SK-N-MC (cell line): ENCODE data around the gene GPBP1.
"Not testable (repeated sequence)": the region's sequence is repeated elsewhere in the genome, so short reads cannot be mapped to it uniquely, and the experiment has no call there.

Source experiments
- DNase-seq: peaks from one replicate; pipeline ENCODE4 v3.0.0-alpha.2; 2011; ENCODE audit warnings: low read depth, low spot score
- H3K27ac ChIP-seq: fragments of 200-600 bp; sonication (generic); 2 replicates; pipeline ENCODE4 v1.5.1; 2016; ENCODE audit warnings: mixed run types
- H3K36me3 ChIP-seq: fragments of 200-600 bp; sonication (generic); 2 replicates; pipeline ENCODE4 v1.6.1; 2017; ENCODE audit warnings: antibody characterized with exemption, low read length, mixed read lengths; ENCODE audit not compliant: insufficient read depth
- H3K4me3 ChIP-seq: fragments of 200-600 bp; sonication (generic); 2 replicates; pipeline ENCODE4 v1.5.1; 2016
- H3K9ac ChIP-seq: fragments of 200-600 bp; sonication (generic); 2 replicates; pipeline ENCODE4 v1.8.0; 2017; ENCODE audit warnings: mixed run types, mixed read lengths; ENCODE audit not compliant: insufficient read length
- H3K9me3 ChIP-seq: fragments of 200-600 bp; sonication (generic); 2 replicates; pipeline ENCODE4 v1.6.1; 2017; ENCODE audit warnings: low read depth, mild to moderate bottlenecking, antibody characterized with exemption, low read length, moderate library complexity, mixed read lengths
- EZH2 ChIP-seq: fragments of 200-600 bp; sonication (generic); IDR thresholded peaks from one replicate; pipeline ENCODE4 v1.6.1; 2017; ENCODE audit warnings: antibody characterized with exemption
- FOXP2 ChIP-seq: optimal IDR thresholded peaks from 2 replicates; pipeline ENCODE3; 2011; ENCODE audit warnings: mild to moderate bottlenecking, moderate library complexity; ENCODE audit not compliant: insufficient read depth; ENCODE audit errors: extremely low read length, control extremely low read depth
- POLR2AphosphoS5 ChIP-seq: IDR thresholded peaks from 2 replicates; pipeline ENCODE4 v1.6.1; 2012; ENCODE audit warnings: mild to moderate bottlenecking, low read depth, low read length, borderline replicate concordance

Gene GPBP1

DNA sequence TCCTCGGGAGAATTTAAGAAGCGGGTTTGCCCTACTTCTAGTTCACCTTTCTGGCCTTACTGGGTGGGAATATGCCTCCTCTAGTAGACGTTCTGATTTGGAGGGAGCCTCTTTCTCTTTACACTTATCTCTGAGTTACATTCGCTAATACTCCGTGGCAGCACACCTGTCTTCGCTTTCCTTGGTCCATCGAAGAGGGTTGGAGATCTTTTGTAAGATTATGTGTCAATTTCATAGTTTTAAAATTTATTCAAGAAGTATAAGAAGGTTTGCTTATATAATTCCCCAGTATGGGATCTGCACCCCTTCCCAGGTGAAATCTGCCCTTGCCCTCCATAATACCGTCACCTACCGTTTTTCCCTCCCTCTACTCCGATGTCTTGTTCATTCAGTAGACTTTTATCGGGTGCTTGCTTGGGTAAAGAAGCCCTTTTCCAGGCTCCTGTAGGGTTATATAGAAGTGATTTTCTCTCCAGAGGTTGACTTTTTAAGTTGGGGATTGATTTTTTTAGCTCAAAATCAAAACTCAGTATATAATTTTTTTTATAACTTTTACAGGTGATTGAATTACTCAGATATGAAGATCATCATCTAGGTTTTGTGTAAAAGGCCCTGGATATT, 1.1 kb downstream of the GPBP1 start:
- H3K36me3 ChIP-seq: peaks cover 41% of the 10 kb centered on the region
- H3K9me3 ChIP-seq: no peaks in the 10 kb centered on the region
- peak overlapping the region; percentile 98 for H3K4me3 ChIP-seq
- TF ChIP-seq POLR2AphosphoS5 (no peak), FOXP2 (no peak), EZH2 (no peak)
- DNase-seq: no peak
- peak overlapping the region; percentile 100 for H3K9ac ChIP-seq
- H3K27ac ChIP-seq: no peak overlapping the region

- peaks cover 46% of the 10 kb centered on the region for H3K36me3 ChIP-seq
- H3K27ac ChIP-seq: no peak overlapping the region
- peak overlapping the region; percentile 98 for H3K4me3 ChIP-seq
- H3K9ac ChIP-seq: peak overlapping the region; percentile 100
- no peaks in the 10 kb centered on the region for H3K9me3 ChIP-seq
- TF ChIP-seq EZH2 (no peak), POLR2AphosphoS5 (no peak), FOXP2 (no peak)
- no peak for DNase-seq
Observed at GRCh38 chr5:57175551-57176309, 1.9 kb downstream of the GPBP1 start.

DNA sequence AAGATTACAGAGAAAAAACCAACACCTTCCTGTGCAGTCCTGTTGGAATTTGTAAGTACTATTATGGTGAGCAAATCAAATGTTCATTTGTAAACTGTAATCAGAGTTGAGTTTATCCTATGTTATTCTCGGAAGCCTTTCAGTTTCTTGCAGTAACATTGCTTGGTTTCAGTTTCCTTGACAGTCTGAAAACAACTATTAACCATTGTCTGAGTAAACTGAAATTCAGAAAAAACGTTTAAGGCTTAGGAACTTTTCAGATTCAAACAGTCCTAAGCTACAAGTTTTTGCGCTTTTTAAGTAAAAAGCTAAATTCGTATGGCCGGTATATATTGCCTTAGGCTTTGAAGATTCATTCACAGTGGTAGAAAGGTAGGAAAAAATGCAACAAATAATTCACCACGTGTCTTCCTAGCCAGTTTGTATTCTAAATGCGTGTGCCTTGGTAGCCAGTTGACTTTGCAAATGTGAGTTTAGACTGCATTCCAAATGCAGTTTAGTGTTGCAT, 2.5 kb downstream of the GPBP1 start:
- TF ChIP-seq FOXP2: no peak
- H3K9me3 ChIP-seq: no peaks in the 10 kb centered on the region
- H3K27ac ChIP-seq: no peak overlapping the region
- peak overlapping the region; percentile 100 for H3K9ac ChIP-seq
- peaks cover 50% of the 10 kb centered on the region for H3K36me3 ChIP-seq
- no peak for DNase-seq
- H3K4me3 ChIP-seq: peak overlapping the region; percentile 98

- no peak for TF ChIP-seq FOXP2
- TF ChIP-seq EZH2: no peak
- TF ChIP-seq POLR2AphosphoS5: no peak
- Histone ChIP-seq H3K4me3 (peak overlapping the region; percentile 98), H3K36me3 (peaks cover 56% of the 10 kb centered on the region), H3K27ac (no peak overlapping the region), H3K9ac (peak overlapping the region; percentile 9), H3K9me3 (no peaks in the 10 kb centered on the region)
- DNase-seq: no peak
Observed at GRCh38 chr5:57177479-57178156, 3.8 kb downstream of the GPBP1 start.

- H3K27ac ChIP-seq, H3K9me3 ChIP-seq, DNase-seq: not testable (repeated sequence)
- peak overlapping the region; percentile 9 for H3K9ac ChIP-seq
- H3K36me3 ChIP-seq: peaks cover 57% of the 10 kb centered on the region
- peak overlapping the region; percentile 98 for H3K4me3 ChIP-seq
Observed at GRCh38 chr5:57178238-57178637, 4.4 kb downstream of the GPBP1 start.

DNA sequence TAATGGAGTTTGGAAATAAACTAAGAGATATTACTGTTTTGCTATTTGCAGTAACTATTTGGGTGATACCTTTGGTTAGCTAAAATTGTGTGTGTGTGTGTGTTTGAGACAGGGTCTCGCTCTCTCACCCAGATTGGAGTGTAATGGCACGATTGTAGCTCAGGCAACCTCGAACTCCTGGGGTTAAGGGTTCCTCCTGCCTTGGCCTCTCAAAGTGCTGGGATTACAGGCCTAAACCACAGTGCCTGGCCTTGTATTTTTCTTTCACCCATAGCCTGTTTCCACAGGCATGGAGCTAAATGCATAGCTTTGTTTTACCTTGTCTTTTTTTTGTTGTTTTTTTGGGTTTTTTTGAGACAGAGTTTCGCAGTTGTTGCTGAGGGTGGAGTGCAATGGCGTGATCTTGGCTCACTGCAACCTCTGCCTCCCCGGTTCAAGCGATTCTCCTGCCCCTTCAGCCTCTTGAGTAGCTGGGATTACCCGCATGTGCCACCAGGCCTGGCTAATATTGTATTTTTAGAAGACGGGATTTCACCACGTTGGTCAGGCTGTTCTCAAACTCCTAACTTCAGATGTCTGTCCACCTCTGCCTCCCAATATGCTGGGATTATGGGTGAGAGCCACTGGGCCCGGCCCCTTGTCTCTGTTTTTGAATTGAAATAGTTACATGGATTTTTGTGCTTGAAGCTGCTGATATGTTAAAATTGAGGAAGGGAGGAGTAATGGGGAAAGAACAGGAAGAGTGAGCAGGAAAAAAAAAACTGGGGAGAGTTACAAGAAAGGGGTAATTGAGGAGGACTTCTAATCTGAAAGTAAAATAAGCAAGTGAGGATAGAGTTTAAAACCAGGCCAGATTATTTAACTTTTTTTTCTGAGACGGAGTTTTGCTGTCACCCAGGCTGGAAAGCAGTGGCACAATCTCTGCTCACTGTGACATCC, 5.7 kb downstream of the GPBP1 start:
- Histone ChIP-seq H3K9me3 (no peaks in the 10 kb centered on the region), H3K9ac (peak overlapping the region; percentile 8), H3K27ac (no peak overlapping the region), H3K36me3 (peaks cover 70% of the 10 kb centered on the region), H3K4me3 (peak overlapping the region; percentile 98)
- no peak for DNase-seq
- TF ChIP-seq POLR2AphosphoS5: no peak
- TF ChIP-seq FOXP2: no peak
- no peak for TF ChIP-seq EZH2

- Histone ChIP-seq H3K9me3 (no peaks in the 10 kb centered on the region), H3K4me3 (no peak overlapping the region), H3K9ac (no peak overlapping the region), H3K36me3 (peaks cover 66% of the 10 kb centered on the region), H3K27ac (no peak overlapping the region)
- no peak for TF ChIP-seq POLR2AphosphoS5
- no peak for DNase-seq
Observed at GRCh38 chr5:57181154-57181553, 7.3 kb downstream of the GPBP1 start.

GRCh38 chr5:57184322-57184721, 10.5 kb downstream of the GPBP1 start:
- no peak overlapping the region for H3K27ac ChIP-seq
- no peak for DNase-seq
- TF ChIP-seq FOXP2 (no peak), POLR2AphosphoS5 (no peak), EZH2 (no peak)
- no peak overlapping the region for H3K4me3 ChIP-seq
- peaks cover 36% of the 10 kb centered on the region for H3K36me3 ChIP-seq
- no peaks in the 10 kb centered on the region for H3K9me3 ChIP-seq
- H3K9ac ChIP-seq: no peak overlapping the region
